GM18499 (cell line): ENCODE data around the gene PSMB10.
"Not testable (repeated sequence)": the region's sequence is repeated elsewhere in the genome, so short reads cannot be mapped to it uniquely, and the experiment has no call there.

Source experiments
- ATAC-seq: cut with Tn5 transposase; IDR thresholded peaks from one replicate; pipeline ENCODE4 v1.9.1; 2021; ENCODE audit warnings: moderate number of reproducible peaks; ENCODE audit not compliant: insufficient read depth, unreplicated experiment

The PSMB10 gene

GRCh38 chr16:67936124-67936879, at the start of gene PSMB10:
TSS of gene PSMB10 (minus strand) at chr16:67936850. CDS start at chr16:67936749, 101 bp downstream.
- ATAC-seq, result no peak

GRCh38 chr16:67982011-67982696, 45.5 kb upstream of the PSMB10 start:
- ATAC-seq, result no peak

DNA sequence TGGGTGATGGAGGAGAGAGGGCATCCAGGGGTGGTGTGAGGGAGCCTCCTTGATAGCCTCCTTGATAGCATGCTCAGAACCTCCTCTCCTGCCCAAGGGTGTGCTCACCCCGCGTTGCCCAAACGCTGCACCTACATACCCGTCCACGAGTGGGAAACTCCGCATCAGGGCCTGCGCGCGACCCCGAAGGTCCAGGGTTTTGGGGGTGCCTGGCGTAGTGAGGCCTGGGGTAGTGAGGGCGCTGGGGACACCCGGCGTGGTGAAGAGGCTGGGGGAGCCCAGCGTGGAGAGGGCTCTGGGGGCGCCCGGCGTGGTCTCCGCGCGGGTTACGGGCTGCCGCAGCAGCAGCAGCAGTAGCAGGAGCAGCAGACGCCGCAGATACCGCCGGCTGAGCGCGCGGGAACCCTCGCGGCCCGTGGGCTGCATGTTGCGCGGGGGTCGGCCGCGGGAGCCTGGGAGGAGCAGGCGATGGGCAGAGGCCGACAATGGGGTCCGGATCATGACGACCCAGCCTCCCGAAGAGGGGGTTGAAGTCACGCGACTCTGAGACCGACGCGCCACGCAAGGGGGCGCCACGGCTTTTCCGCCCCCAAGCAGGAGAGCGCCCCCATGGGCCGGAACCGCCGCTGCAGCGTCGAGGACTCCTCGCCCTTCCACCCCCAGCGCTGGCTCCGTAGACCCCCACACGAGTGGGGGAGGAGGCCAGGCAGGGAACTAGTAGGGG, 43.5 kb upstream of the PSMB10 start, which contains the start of gene DPEP3:
Gene DPEP3 (minus strand): TSS at position 545 of the 724 bp plus-strand sequence. CDS start 119 bp downstream, at position 426.
- no peak for ATAC-seq

DNA sequence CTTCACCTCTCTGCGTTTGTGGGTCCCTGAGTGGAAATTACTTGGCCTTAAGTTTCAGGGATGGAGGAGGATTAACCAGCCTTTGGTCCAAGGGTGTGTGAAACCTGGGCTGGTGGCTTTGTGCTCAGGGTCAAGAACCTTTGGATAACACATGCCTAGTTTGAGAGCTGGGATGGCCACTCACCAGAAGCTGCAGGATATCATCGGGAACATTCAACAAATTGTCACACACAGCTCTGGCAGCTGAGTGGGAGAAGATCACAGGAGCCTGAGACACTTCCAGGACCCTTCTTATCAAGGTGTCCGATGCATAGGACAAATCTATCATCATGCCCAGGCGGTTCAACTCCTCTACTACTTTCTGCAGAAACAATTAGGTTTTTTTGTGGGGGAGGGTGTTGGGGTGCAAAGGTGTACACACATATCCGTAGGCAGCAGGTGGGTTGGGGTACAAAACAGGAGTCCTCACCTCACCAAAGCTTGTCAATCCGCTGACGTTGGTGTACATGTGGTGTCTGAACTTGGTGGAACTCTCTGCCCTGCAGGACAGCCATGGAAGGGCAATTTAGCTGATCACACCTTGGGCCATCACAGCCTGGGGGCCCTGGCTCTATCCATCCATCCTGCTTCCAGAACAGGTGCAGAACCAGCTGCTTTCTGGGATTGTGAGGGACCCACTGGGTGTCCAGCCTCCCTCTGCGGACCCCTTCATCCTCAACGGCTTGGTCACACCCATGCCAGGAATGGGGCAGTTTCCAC, 41.0 kb upstream of the PSMB10 start:
- ATAC-seq, result no peak

DNA sequence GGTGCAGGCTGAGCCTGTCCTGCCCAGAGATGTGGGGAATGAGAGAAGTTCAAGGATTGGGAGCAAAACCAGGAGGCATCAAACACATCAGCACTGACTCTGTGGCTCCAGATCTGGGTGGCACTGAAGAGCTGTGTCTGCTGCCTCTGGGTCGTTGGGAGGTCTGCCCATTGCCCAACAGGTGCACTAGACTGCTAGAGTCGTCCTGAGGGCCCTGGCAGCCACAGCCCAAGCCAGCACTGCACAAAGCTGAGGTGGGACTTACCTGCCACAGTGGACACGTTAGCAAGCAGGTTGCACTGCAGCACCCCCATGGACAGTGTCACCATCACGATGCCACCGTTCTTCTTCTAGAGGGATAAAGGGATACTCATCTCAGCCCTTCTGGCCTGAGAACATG, 40.4 kb upstream of the PSMB10 start:
- no peak for ATAC-seq

DNA sequence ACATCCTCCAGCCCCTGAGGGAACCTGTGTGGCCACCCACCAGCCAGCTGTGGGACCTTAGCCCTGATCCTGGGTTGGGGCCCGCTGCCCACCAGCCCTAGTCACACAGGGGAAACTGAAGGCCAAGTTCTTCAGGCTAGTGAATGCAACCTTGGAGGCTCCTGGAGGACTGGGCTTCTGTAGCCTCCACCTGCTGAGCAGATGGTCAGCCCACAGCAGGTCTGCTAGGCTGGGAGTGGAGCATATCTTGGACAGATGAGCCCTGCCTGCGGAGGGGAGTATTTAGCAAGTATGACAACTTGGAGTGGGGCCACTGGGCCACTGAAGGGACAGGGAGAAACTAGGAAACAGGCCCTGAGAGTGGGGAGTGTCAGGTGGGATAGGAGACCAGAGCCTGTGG, 39.6 kb upstream of the PSMB10 start:
- no peak for ATAC-seq

DNA sequence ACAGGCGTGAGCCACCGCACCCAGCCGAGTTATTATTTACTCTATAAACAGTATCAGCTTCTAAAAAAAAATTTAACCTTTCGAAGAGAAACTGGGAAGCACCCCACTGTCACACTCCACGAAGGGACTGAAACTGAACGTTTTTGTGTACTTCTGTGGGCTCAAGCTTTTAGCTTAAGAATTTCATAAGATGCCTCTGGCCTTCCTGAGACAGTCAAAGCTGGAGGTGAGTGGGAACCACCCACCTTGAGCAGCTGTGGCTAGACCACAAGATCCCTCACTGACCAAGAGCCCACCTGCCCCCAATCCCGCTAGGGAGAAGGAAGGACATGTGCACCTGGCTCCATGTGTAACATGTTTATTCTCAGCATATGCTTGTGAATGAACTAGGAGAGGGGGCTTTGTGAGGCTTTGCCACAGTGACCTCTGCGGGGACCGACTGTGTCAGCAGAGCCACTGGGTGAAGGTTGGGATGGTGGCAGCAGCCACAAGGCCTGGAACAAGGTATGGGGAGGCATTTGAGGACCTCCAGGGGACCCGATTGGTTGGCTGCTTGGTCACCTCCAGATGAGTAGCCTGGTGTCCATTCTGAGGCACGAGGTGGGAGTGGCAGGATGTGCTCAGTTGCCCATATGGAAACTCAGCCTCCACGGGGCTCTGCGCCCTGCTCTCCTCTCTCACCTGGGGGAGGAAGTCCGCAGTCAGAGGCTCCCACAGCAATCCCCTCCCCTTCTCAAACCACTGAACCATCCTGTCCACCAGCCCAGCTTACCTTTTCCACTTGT, 38.9 kb upstream of the PSMB10 start:
- ATAC-seq, result no peak

GRCh38 chr16:67972285-67972684, 35.6 kb upstream of the PSMB10 start:
- ATAC-seq, result not testable (repeated sequence)

DNA sequence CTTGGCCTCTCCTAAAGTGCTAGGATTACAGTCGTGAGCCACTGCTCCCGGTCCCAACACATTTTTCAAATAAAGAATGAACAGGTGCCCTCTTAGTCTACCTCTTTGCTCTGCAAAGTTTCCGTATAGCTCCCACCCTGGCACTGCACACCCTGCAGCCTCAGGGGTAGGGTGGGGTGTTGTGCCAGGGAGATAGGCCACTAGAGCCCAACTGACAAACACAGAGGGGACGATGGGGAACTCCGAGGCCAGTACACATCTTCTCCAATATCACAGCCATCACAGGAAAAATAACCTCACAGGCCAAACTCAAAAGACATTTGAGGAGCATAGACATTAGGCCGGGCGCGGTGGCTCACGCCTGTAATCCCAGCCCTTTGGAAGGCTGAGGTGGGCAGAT, 34.5 kb upstream of the PSMB10 start:
- ATAC-seq, result no peak

DNA sequence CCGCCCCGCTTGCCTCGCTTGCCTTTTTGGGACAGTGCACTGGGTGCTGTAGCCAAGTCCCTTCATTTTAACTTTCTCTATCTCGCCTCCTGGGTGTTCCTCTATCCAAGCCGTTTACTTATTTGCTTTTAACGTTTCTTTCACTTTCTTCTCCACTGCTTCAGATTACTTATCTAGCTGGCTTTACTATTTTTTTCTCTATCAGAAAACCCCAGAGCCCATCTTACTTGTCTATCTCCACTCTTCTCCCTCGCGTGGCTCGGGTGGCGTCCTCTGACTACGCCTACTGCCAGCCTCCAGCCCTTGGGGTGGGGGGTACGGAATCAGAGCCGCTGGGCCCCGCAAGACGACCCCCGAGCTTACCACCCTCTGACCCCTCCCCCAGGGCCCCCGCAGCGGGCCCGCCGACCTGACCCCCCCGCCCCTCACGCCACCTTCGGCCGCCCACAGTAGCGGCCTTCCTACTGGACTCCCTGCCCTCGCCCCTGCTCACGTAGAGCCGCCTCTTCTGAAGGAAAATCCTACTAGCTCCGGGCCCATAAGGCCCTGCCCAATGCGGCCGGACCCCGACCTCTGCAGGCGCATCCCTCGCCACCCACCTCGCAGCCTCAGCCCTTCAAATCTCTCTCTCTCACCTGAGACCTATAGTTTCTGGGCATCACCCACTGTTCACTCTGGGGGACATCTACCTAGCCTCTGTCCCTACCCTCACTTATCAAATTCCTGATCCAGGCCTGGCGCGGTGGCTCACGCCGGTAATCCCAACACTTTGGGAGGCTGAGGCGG, 32.8 kb upstream of the PSMB10 start:
- no peak for ATAC-seq

GRCh38 chr16:67968400-67969253, 32.0 kb upstream of the PSMB10 start, which contains the start of gene SLC12A4:
TSS of gene SLC12A4 (minus strand) at chr16:67968637. CDS start at chr16:67968553, 84 bp downstream.
- ATAC-seq, result no peak

DNA sequence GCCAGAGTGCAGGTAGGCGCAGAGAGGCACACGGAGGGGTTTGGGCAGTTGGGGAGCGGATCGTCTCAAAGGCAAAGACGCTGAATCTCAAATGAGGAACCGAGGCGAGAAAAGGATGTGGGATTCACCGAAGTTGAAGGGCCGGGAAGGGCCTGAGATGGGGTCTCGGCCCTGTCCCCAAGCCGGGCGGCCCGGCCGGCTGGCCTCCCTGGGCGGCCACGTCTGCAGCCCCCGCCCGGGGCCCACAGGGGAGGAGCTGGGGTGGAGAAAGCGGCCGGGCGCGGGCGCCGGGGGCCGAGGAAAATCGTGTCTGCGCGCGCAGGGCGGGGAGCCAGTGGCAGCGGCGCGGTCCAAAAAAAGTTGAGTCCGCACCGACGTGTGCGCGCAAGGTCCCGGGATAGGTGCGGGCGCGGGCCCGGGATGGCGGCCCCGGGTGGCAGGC, 31.3 kb upstream of the PSMB10 start:
- no peak for ATAC-seq

DNA sequence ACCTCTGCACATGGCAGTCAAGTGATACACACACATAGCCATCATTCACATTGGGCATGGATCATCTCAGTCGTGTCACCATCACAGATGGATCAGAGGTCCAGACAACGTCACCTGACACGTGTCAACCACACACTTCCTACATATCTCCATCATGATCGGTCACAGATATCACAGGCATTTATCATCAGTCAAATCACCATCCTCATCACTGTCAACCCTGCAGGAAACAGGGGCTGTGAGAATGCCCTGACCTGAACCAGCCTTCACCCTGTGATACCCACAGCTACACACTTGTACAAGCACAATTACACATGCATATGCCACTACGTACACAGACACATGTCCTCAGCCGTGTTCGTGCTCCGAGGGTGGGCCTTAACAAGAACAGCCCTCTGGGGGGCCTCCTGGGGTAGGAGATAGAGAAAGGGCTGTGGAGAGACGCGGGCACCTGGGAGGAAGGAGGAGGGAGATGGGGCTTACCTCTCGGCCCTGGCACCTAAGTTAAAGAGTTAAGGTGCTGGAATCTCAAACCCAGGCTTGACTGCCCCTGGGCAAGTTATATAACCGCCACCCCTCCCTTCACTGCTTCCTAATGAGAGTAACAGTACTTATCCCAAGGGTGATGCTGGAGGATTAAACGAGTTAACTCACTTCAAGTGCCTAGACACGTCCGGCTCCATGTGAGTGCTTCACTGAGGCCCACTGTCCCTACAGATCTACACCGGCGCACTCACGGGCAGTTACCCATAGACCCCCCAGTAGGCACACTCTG, 30.7 kb upstream of the PSMB10 start:
- no peak for ATAC-seq

DNA sequence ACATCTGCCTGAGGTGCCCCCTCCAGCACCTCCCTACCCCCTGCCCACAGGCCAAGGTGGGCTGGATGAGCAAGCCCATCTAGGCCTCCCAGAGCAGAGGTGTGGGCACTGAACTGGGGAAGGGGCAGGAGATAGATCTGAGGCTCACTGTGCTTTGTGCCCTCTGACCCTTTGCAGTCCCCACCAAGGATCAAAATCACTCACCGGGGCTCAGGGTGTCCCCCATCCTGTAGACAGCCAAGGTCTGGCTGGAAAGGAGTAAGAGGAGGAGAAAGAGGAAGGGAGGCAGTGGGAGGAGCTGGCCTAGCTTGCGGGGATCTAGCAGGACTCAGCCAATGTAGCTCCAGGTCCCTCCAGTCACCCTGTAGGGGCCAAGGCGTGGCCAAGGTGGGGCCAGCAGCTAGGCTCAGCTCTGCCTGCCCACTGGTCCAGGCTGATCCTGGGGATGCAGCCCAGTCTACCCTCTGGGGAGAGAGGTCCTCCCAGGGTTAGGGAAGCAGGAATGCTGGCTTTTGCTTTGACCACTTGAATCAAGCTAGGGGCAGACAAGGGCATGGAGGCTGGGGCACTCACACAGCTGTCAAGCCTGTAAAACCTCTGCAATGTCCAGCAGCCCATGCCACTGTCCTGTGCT, 30.0 kb upstream of the PSMB10 start:
- ATAC-seq, result no peak

GRCh38 chr16:67965668-67966548, 29.3 kb upstream of the PSMB10 start:
- no peak for ATAC-seq
